ENCODE data around the gene TMEM132E. TPM values are rescaled to one million over a fixed set of nuclear protein-coding genes. Genes with fewer than 3 reads are reported as not detected.
A peak's percentile ranks its signal among the peaks of the same experiment; 100 is the strongest.

Gene TMEM132E, protein sequence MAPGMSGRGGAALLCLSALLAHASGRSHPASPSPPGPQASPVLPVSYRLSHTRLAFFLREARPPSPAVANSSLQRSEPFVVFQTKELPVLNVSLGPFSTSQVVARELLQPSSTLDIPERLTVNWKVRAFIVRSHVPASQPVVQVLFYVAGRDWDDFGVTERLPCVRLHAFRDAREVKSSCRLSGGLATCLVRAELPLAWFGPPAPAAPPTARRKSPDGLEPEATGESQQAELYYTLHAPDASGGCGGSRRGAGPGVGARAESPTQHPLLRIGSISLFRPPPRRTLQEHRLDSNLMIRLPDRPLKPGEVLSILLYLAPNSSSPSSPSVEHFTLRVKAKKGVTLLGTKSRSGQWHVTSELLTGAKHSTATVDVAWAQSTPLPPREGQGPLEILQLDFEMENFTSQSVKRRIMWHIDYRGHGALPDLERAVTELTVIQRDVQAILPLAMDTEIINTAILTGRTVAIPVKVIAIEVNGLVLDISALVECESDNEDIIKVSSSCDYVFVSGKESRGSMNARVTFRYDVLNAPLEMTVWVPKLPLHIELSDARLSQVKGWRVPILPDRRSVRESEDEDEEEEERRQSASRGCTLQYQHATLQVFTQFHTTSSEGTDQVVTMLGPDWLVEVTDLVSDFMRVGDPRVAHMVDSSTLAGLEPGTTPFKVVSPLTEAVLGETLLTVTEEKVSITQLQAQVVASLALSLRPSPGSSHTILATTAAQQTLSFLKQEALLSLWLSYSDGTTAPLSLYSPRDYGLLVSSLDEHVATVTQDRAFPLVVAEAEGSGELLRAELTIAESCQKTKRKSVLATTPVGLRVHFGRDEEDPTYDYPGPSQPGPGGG (N-terminal part only)
- polyA plus RNA-seq (2011; rRNA removed) (not detected in 2 replicates), polyA plus RNA-seq (2017; fragmentation: RNase III; extraction: RNeasy Plus Mini Kit Qiagen cat#74134 plus additional on column Dnase treatment) (not detected in 3 replicates), polyA minus RNA-seq (2011; rRNA and poly(A)+ RNA removed) (0.05 TPM in 1 of 2 replicates, not detected in the other)
- polyA plus RNA-seq (2012; cell fraction: cytosol; rRNA removed), result not detected in 2 replicates
- not detected in 2 replicates for polyA plus RNA-seq (2012; cell fraction: nucleus; rRNA removed)

DNA sequence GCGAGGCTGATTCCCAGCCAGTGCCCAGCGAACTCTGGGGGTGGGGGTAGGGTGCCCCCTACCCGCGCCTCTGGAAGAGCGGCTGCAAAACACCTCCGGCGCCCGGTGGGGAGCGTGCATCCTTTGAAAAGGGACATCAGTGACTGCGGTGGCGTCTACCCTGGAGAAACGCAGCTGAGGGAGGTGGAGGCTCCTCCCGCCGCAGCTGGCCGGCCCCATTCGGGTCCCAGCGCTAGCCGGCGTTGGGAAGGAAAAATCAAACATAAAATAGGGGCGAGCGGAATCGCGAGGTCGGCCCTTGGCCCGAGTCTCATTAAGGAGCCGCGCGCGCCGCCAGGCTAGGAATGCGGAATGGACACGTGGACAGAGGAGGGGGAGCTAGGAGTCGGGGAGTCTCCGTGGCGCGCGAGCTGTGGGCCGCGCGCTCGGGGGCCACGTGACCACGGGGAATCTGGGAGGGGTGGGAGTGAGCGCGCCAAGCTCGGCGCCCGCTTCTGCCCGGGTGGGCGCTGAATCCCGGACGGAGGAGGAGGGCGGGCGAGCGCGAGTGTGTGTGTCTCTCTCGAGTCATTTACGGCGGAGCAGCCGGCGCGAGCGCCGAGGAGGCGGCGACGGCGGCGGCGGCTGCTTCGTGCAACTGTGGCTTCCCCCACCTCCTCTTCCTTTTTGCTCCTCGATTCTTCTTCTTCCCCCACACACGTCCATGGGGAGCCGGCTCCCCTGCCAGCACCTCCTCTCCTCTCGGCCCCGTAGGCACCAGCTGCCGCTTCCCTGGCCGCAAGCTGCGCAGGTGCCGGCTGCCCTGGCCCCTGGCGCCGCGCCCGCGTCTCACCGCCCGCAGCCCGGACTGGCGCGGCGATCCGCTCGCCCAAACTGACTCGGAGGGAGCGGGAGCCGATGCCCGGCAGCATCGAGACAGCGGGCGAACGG, at the start of gene TMEM132E:
Gene TMEM132E (plus strand): TSS at position 566 of the 930 bp plus-strand sequence. CDS start 1,495 bp downstream, outside the sequence.
- H3K4me2 ChIP-seq, result peak within 1 kb of the TSS; percentile 86
- DNase-seq (ENCODE audit: low read depth in 1 of 2, low spot score in 1 of 2) (peak in 1 of 2 experiments; percentile 13), FAIRE-seq (no peak), ATAC-seq (peak; percentile 10 to 33; a peak in 3 of 6 replicates)
- POLR2A ChIA-PET, result no interaction called here
- TF ChIP-seq, protein P1, sequence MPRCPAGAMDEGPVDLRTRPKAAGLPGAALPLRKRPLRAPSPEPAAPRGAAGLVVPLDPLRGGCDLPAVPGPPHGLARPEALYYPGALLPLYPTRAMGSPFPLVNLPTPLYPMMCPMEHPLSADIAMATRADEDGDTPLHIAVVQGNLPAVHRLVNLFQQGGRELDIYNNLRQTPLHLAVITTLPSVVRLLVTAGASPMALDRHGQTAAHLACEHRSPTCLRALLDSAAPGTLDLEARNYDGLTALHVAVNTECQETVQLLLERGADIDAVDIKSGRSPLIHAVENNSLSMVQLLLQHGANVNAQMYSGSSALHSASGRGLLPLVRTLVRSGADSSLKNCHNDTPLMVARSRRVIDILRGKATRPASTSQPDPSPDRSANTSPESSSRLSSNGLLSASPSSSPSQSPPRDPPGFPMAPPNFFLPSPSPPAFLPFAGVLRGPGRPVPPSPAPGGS (IDR thresholded peaks at IDR 0.05), result no peak
- TF ChIP-seq, protein P2, sequence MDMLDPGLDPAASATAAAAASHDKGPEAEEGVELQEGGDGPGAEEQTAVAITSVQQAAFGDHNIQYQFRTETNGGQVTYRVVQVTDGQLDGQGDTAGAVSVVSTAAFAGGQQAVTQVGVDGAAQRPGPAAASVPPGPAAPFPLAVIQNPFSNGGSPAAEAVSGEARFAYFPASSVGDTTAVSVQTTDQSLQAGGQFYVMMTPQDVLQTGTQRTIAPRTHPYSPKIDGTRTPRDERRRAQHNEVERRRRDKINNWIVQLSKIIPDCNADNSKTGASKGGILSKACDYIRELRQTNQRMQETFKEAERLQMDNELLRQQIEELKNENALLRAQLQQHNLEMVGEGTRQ (IDR thresholded peaks at IDR 0.05), result peak; percentile 70
- H3K27ac ChIP-seq, result no peak within 1 kb of the TSS
- peak within 1 kb of the TSS; percentile 48 for H3K4me3 ChIP-seq
- CTCF ChIA-PET, result interaction anchor here (0.9 to 1.9 kb wide), 4 partner anchors 16 to 408 kb away, joined by 3 to 6 read pairs (median 4); no protein-coding TSS in a partner anchor
- WGBS (ENCODE audit: missing lambda C conversion rate), result 23% methylated on average over 64 of the region's 101 CpGs
- peaks cover 25% of the 10 kb centered on the region for H3K4me1 ChIP-seq
- no peaks in the 10 kb centered on the region for H3K9me3 ChIP-seq

DNA sequence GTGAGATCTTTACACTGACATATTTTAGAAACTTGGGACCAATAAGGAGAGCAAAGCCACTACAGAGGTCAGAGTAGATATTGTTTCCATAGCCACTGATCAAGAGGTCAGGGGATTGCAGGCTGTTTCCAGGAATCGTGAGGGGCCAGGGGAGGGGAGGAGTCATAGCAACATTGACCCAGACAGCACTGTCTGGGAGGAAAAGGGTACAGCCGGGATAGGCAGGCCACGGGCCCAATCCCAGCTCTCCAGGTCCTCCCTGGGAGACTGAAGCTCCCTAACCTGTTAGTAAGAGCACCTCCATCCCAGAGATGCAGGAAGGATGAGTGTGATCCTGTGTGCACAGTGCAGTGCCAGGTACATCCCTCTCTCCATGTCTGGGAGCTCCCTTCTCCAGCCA, 48.5 kb upstream of the TMEM132E start:
- TF ChIP-seq ESRRA (IDR thresholded peaks at IDR 0.05; ENCODE audit: borderline replicate concordance, low read length) (no peak), PHF8 (IDR thresholded peaks at IDR 0.05; ENCODE audit: borderline replicate concordance, low read depth) (no peak), JUN (IDR thresholded peaks at IDR 0.05) (no peak), CEBPB (IDR thresholded peaks at IDR 0.05) (no peak)
- TF ChIP-seq, protein P3, sequence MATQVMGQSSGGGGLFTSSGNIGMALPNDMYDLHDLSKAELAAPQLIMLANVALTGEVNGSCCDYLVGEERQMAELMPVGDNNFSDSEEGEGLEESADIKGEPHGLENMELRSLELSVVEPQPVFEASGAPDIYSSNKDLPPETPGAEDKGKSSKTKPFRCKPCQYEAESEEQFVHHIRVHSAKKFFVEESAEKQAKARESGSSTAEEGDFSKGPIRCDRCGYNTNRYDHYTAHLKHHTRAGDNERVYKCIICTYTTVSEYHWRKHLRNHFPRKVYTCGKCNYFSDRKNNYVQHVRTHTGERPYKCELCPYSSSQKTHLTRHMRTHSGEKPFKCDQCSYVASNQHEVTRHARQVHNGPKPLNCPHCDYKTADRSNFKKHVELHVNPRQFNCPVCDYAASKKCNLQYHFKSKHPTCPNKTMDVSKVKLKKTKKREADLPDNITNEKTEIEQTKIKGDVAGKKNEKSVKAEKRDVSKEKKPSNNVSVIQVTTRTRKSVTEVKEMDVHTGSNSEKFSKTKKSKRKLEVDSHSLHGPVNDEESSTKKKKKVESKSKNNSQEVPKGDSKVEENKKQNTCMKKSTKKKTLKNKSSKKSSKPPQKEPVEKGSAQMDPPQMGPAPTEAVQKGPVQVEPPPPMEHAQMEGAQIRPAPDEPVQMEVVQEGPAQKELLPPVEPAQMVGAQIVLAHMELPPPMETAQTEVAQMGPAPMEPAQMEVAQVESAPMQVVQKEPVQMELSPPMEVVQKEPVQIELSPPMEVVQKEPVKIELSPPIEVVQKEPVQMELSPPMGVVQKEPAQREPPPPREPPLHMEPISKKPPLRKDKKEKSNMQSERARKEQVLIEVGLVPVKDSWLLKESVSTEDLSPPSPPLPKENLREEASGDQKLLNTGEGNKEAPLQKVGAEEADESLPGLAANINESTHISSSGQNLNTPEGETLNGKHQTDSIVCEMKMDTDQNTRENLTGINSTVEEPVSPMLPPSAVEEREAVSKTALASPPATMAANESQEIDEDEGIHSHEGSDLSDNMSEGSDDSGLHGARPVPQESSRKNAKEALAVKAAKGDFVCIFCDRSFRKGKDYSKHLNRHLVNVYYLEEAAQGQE (IDR thresholded peaks at IDR 0.05), result no peak
- TF ChIP-seq, protein P4, sequence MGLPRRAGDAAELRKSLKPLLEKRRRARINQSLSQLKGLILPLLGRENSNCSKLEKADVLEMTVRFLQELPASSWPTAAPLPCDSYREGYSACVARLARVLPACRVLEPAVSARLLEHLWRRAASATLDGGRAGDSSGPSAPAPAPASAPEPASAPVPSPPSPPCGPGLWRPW (IDR thresholded peaks at IDR 0.05), result no peak
- TF ChIP-seq, protein P1 (IDR thresholded peaks at IDR 0.05), result no peak
- Histone ChIP-seq H3K4me2 (no peak overlapping the region), H3K4me3 (no peak overlapping the region), H3K9me3 (no peaks in the 10 kb centered on the region), H3K27ac (no peak overlapping the region), H3K4me1 (no peaks in the 10 kb centered on the region)
- DNase-seq (ENCODE audit: low read depth in 1 of 2, low spot score in 1 of 2) (no peak), FAIRE-seq (no peak), ATAC-seq (no peak)
- CTCF ChIA-PET, result interaction anchor here (0.6 to 10.1 kb wide), 2 partner anchors 12 to 747 kb away, joined by 3 to 79 read pairs; no protein-coding TSS in a partner anchor
- WGBS (ENCODE audit: missing lambda C conversion rate), result 0% methylated on average over 3 of the region's 3 CpGs
- POLR2A ChIA-PET, result no interaction called here
